Adipocyte (in vitro differentiated cells): ENCODE results near the gene CLDN5.

Experiments
- DNase-seq: peaks from one replicate; pipeline ENCODE4 v3.0.0-alpha.2; 2015; ENCODE audit warnings: low read depth
- H3K27me3 ChIP-seq: replicated peaks from 2 replicates; pipeline ENCODE4 v1.7.0; 2013; ENCODE audit warnings: mild to moderate bottlenecking, low read length, moderate library complexity; ENCODE audit not compliant: control insufficient read depth, insufficient read depth
- H3K36me3 ChIP-seq: 2 replicates; pipeline ENCODE4 v1.7.0; 2013; ENCODE audit warnings: low read length, mild to moderate bottlenecking, moderate library complexity; ENCODE audit not compliant: control insufficient read depth, insufficient read depth, severe bottlenecking
- H3K4me1 ChIP-seq: 2 replicates; pipeline ENCODE4 v1.7.0; 2013; ENCODE audit warnings: mild to moderate bottlenecking, low read length, moderate library complexity; ENCODE audit not compliant: control insufficient read depth, insufficient read depth
- H3K4me3 ChIP-seq: 2 replicates; pipeline ENCODE4 v1.7.0; 2013; ENCODE audit warnings: mild to moderate bottlenecking, low read length, moderate library complexity
- H3K9ac ChIP-seq: 2 replicates; pipeline ENCODE4 v1.7.0; 2013; ENCODE audit warnings: mild to moderate bottlenecking, low read length, moderate library complexity
- H3K9me3 ChIP-seq: 2 replicates; pipeline ENCODE4 v1.7.0; 2013; ENCODE audit warnings: mild to moderate bottlenecking, low read length, moderate library complexity; ENCODE audit not compliant: control insufficient read depth

CLDN5 gene

GRCh38 chr22:19520007-19520406, 4.2 kb downstream of the CLDN5 start:
- Histone ChIP-seq H3K9ac (no peak overlapping the region), H3K9me3 (no peaks in the 10 kb centered on the region), H3K27me3 (peaks cover 22% of the 10 kb centered on the region), H3K4me3 (no peak overlapping the region), H3K36me3 (no peaks in the 10 kb centered on the region), H3K4me1 (peaks cover 7% of the 10 kb centered on the region)
- DNase-seq, result no peak

- no peak overlapping the region for H3K4me3 ChIP-seq
- H3K9me3 ChIP-seq, result peaks cover under 1% of the 10 kb centered on the region
- DNase-seq, result no peak
- peaks cover 18% of the 10 kb centered on the region for H3K27me3 ChIP-seq
- H3K9ac ChIP-seq, result no peak overlapping the region
- H3K4me1 ChIP-seq, result peaks cover 6% of the 10 kb centered on the region
- H3K36me3 ChIP-seq, result no peaks in the 10 kb centered on the region
These were observed 4.9 kb downstream of the CLDN5 start for GRCh38 chr22:19519041-19519926.

GRCh38 chr22:19518635-19519034, 5.6 kb downstream of the CLDN5 start:
- peaks cover 3% of the 10 kb centered on the region for H3K4me1 ChIP-seq
- DNase-seq, result no peak
- H3K9ac ChIP-seq, result no peak overlapping the region
- peaks cover 7% of the 10 kb centered on the region for H3K9me3 ChIP-seq
- no peak overlapping the region for H3K4me3 ChIP-seq
- H3K36me3 ChIP-seq, result no peaks in the 10 kb centered on the region
- H3K27me3 ChIP-seq, result peaks cover 12% of the 10 kb centered on the region

GRCh38 chr22:19517919-19518611, 6.1 kb downstream of the CLDN5 start:
- no peaks in the 10 kb centered on the region for H3K4me1 ChIP-seq
- peaks cover 10% of the 10 kb centered on the region for H3K27me3 ChIP-seq
- H3K4me3 ChIP-seq, result no peak overlapping the region
- H3K9ac ChIP-seq, result no peak overlapping the region
- peaks cover 12% of the 10 kb centered on the region for H3K9me3 ChIP-seq
- no peaks in the 10 kb centered on the region for H3K36me3 ChIP-seq
- no peak for DNase-seq

GRCh38 chr22:19517171-19517500, 7.1 kb downstream of the CLDN5 start:
- Histone ChIP-seq H3K36me3 (no peaks in the 10 kb centered on the region), H3K4me1 (no peaks in the 10 kb centered on the region), H3K4me3 (no peak overlapping the region), H3K9ac (no peak overlapping the region), H3K27me3 (peaks cover under 1% of the 10 kb centered on the region), H3K9me3 (peaks cover 12% of the 10 kb centered on the region)
- no peak for DNase-seq

- H3K27me3 ChIP-seq, result no peaks in the 10 kb centered on the region
- H3K9ac ChIP-seq, result no peak overlapping the region
- H3K4me1 ChIP-seq, result no peaks in the 10 kb centered on the region
- no peaks in the 10 kb centered on the region for H3K36me3 ChIP-seq
- peaks cover 12% of the 10 kb centered on the region for H3K9me3 ChIP-seq
- H3K4me3 ChIP-seq, result no peak overlapping the region
- no peak for DNase-seq
These were observed 7.6 kb downstream of the CLDN5 start for GRCh38 chr22:19516378-19517170.

- no peak for DNase-seq
These were observed 8.4 kb downstream of the CLDN5 start for GRCh38 chr22:19515654-19516377.

GRCh38 chr22:19514831-19515565, 9.2 kb downstream of the CLDN5 start:
- H3K4me3 ChIP-seq, result no peak overlapping the region
- H3K27me3 ChIP-seq, result no peaks in the 10 kb centered on the region
- no peak overlapping the region for H3K9ac ChIP-seq
- H3K4me1 ChIP-seq, result no peaks in the 10 kb centered on the region
- H3K9me3 ChIP-seq, result peaks cover 12% of the 10 kb centered on the region
- H3K36me3 ChIP-seq, result no peaks in the 10 kb centered on the region
- no peak for DNase-seq

More at GRCh38 chr22:19515654-19516377, 8.4 kb downstream of the CLDN5 start:
- no peak overlapping the region for H3K9ac ChIP-seq
- no peaks in the 10 kb centered on the region for H3K27me3 ChIP-seq
- peaks cover 12% of the 10 kb centered on the region for H3K9me3 ChIP-seq
- H3K36me3 ChIP-seq, result no peaks in the 10 kb centered on the region
- no peaks in the 10 kb centered on the region for H3K4me1 ChIP-seq
- H3K4me3 ChIP-seq, result no peak overlapping the region

- no peak for DNase-seq
- H3K4me1 ChIP-seq, result peaks cover 2% of the 10 kb centered on the region
- no peak overlapping the region for H3K9ac ChIP-seq
- no peaks in the 10 kb centered on the region for H3K27me3 ChIP-seq
- H3K4me3 ChIP-seq, result no peak overlapping the region
- peaks cover 12% of the 10 kb centered on the region for H3K9me3 ChIP-seq
- H3K36me3 ChIP-seq, result no peaks in the 10 kb centered on the region
These were observed 10.4 kb downstream of the CLDN5 start for GRCh38 chr22:19513823-19514222.

GRCh38 chr22:19510919-19511341, 13.3 kb downstream of the CLDN5 start:
- Histone ChIP-seq H3K9me3 (peaks cover 12% of the 10 kb centered on the region), H3K4me3 (no peak overlapping the region), H3K36me3 (no peaks in the 10 kb centered on the region), H3K27me3 (no peaks in the 10 kb centered on the region), H3K4me1 (peaks cover 2% of the 10 kb centered on the region), H3K9ac (no peak overlapping the region)
- no peak for DNase-seq
